H1 (cell line): ENCODE data around the gene TSC2. TPM values are rescaled to one million over a fixed set of nuclear protein-coding genes. Genes with fewer than 3 reads are reported as not detected.

Experiments
- ASH2L ChIP-seq: fragments of 200-600, 300-600 bp; sonication (generic); IDR thresholded peaks from one replicate; pipeline ENCODE4 v1.7.1; 2017; ENCODE audit warnings: low read length
- BCL11A ChIP-seq, 2 experiments: IDR thresholded peaks; one replicate each; pipeline ENCODE4 v1.6.1; 2011; ENCODE audit warnings: low read depth in 2 of 2, low read length in 2 of 2, mild to moderate bottlenecking in 2 of 2
- CREB1 ChIP-seq: IDR thresholded peaks from 2 replicates; pipeline ENCODE4 v1.6.1; 2012; ENCODE audit warnings: inconsistent platforms
- E2F6 ChIP-seq: IDR thresholded peaks from 2 replicates; pipeline ENCODE4 v1.6.1; 2012; ENCODE audit warnings: inconsistent platforms
- EGR1 ChIP-seq: IDR thresholded peaks from 2 replicates; pipeline ENCODE4 v1.6.1; 2011; ENCODE audit warnings: low read depth, low read length, borderline replicate concordance
- KDM4A ChIP-seq: IDR thresholded peaks from one replicate; pipeline ENCODE4 v1.7.1; 2012; ENCODE audit warnings: low read depth, mild to moderate bottlenecking, moderate library complexity, low read length, inconsistent platforms; ENCODE audit not compliant: severe bottlenecking
- PHF8 ChIP-seq: fragments of 200-600 bp; sonication (generic); conservative IDR thresholded peaks from 2 replicates; pipeline ENCODE4 v1.7.1; 2012; ENCODE audit warnings: low read depth, mild to moderate bottlenecking, inconsistent platforms, low read length, moderate library complexity
- POLR2A ChIP-seq, 2 experiments: IDR thresholded peaks; 1 replicate in 1 of 2; 2 replicates in 1 of 2; pipeline ENCODE4 v1.6.1; 2011; ENCODE audit warnings: low read depth in 2 of 2, low read length in 2 of 2, mild to moderate bottlenecking in 2 of 2; ENCODE audit errors: control extremely low read depth in 1 of 2
- POLR2AphosphoS5 ChIP-seq: IDR thresholded peaks from 2 replicates; pipeline ENCODE4 v1.6.1; 2011; ENCODE audit warnings: low read depth, low read length
- RFX5 ChIP-seq: IDR thresholded peaks from 2 replicates; pipeline ENCODE4 v1.6.1; 2011; ENCODE audit warnings: low read depth, low read length, improper control_type of control experiment, borderline replicate concordance
- TAF1 ChIP-seq: IDR thresholded peaks from 2 replicates; pipeline ENCODE4 v1.6.1; 2011; ENCODE audit warnings: mild to moderate bottlenecking, low read depth, low read length
- TAF7 ChIP-seq: optimal IDR thresholded peaks from 2 replicates; pipeline ENCODE3; 2011; ENCODE audit warnings: low read depth, mild to moderate bottlenecking, inconsistent platforms, low read length, moderate library complexity, borderline replicate concordance
- TBP ChIP-seq: IDR thresholded peaks from 2 replicates; pipeline ENCODE4 v1.6.1; 2011; ENCODE audit warnings: low read depth, low read length, improper control_type of control experiment
- TCF12 ChIP-seq: IDR thresholded peaks from 2 replicates; pipeline ENCODE4 v1.6.1; 2011; ENCODE audit warnings: low read depth, mild to moderate bottlenecking, low read length
- polyA plus RNA-seq, 7 experiments: library from polyadenylated mRNA; depleted of rRNA in 3 of 7; stranded (reverse) in 5 of 7; unstranded in 2 of 7; fragments of >200 nt in 5 of 7; fragments of 200-250 nt in 2 of 7; gene quantifications; 1 replicate in 5 of 7; 2 replicates in 1 of 7; 4 replicates in 1 of 7; pipeline versions ENCODE4 v1.2.1 to v1.2.3, GENCODE V29; 2011 to 2013; ENCODE audit warnings: missing spikeins in 2 of 7, mixed read lengths in 2 of 7
- total RNA-seq: library from RNA; stranded (reverse); fragmentation: NEBNext Ultra II Directional; extraction: Animal tissue kit (Norgen Biotek cat#: 25700); gene quantifications from 2 replicates; pipeline ENCODE4 v1.2.1, GENCODE V29; 2021
- TF ChIP-seq, protein P1 (sequence below): IDR thresholded peaks from 2 replicates; pipeline ENCODE4 v1.6.1; 2012; ENCODE audit warnings: inconsistent platforms

The TSC2 gene
- total and polyA plus RNA-seq, 2 of the 8 experiments (the other 6 are each of a cell fraction or from before 2014, with no cell fraction given): 65.9 to 96.6 TPM

DNA sequence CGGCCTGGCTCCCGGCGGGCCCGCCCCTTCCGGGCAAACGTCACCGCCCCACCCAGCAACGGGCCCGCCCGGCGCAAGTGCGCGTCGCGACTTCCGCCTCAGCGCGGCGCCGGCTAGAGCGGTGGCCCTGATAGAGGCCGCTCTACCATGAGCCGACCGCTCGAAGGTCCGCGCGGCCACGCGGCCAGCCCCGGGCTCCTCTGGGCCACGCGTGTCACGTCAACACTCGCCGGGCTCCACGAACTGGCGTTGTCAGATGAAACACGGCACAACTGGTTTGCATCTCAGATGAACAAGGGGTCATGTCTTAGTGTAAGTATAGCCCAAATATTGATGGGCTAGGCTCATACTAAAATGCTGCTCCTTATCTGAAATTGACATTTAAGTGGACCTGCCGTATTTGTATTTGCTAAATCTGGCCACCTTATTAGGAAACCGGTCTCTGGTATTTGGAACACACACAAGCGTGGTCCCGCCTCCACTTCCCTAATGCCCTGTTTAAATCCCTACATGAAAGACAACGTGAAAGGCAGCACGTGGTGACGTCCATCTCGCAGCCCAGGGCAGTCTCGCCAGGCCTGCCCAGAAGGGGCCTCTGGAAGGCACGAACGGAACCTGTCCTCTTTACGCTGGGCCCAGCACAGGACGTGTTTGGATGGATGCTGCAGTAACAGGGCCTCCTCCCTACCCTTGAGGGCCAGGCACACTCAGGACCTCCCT lies 37.8 kb upstream of the TSC2 start, which contains the start of gene ZNF598 (continued):
- TF ChIP-seq E2F6: 0 out of 2 replicates have a peak, but pooled peaks have one; percentile 63
- TF ChIP-seq CREB1: peak; percentile 77
- TF ChIP-seq TCF12: 0 out of 2 replicates have a peak, but pooled peaks have one; percentile 10
- TF ChIP-seq POLR2A (IDR thresholded peaks at IDR 0.05; ENCODE audit: control extremely low read depth in 1 of 2, low read depth in 2 of 2, low read length in 2 of 2): peak in 1 of 2 experiments; percentile 80; a peak in 2 of 3 replicates
- peak; percentile 74 for TF ChIP-seq TAF1
- TF ChIP-seq POLR2AphosphoS5: no peak; the same call in none of the 2 replicates
- TF ChIP-seq EGR1: peak; percentile 84
- TF ChIP-seq, protein P1, sequence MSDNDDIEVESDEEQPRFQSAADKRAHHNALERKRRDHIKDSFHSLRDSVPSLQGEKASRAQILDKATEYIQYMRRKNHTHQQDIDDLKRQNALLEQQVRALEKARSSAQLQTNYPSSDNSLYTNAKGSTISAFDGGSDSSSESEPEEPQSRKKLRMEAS: peak; percentile 75
- peak; percentile 68 for TF ChIP-seq TAF7
- peak; percentile 54 for TF ChIP-seq TBP
- TF ChIP-seq KDM4A: peak; percentile 80
- no peak for TF ChIP-seq BCL11A (IDR thresholded peaks at IDR 0.05; ENCODE audit: low read depth in 2 of 2, low read length in 2 of 2)
- TF ChIP-seq RFX5: no peak
- TF ChIP-seq PHF8: peak; percentile 89
- TF ChIP-seq ASH2L: peak; percentile 64
- TF ChIP-seq, all 59 proteins: peak for 18
